Hepatocyte (in vitro differentiated cells): ENCODE data around the gene TCP10L. TPM values are rescaled to one million over a fixed set of nuclear protein-coding genes. Genes with fewer than 3 reads are reported as not detected.
"Not testable (repeated sequence)": the region's sequence is repeated elsewhere in the genome, so short reads cannot be mapped to it uniquely, and the experiment has no call there.

Experiments used
- DNase-seq: peaks from one replicate; pipeline ENCODE4 v3.0.0-alpha.2; 2016; ENCODE audit warnings: low spot score
- H2AFZ ChIP-seq: fragments of 200-600 bp; sonication (generic); 2 replicates; pipeline ENCODE4 v1.6.0; 2016; ENCODE audit warnings: antibody characterized with exemption, mild to moderate bottlenecking
- H3K27ac ChIP-seq: fragments of 200-600 bp; sonication (generic); 2 replicates; pipeline ENCODE4 v1.5.1; 2016; ENCODE audit warnings: mild to moderate bottlenecking
- H3K27me3 ChIP-seq: fragments of 200-600 bp; sonication (generic); 2 replicates; pipeline ENCODE4 v1.6.1; 2016
- H3K36me3 ChIP-seq: fragments of 200-600 bp; sonication (generic); replicated peaks from 2 replicates; pipeline ENCODE4 v1.5.1; 2016; ENCODE audit warnings: low read depth; ENCODE audit not compliant: insufficient read depth
- H3K4me1 ChIP-seq: fragments of 200-600 bp; sonication (generic); 2 replicates; pipeline ENCODE4 v1.5.1; 2016; ENCODE audit warnings: mild to moderate bottlenecking, moderate library complexity; ENCODE audit not compliant: insufficient read depth
- H3K4me2 ChIP-seq: fragments of 200-600 bp; sonication (generic); 2 replicates; pipeline ENCODE4 v1.6.0; 2016
- H3K4me3 ChIP-seq: fragments of 200-600 bp; sonication (generic); 2 replicates; pipeline ENCODE4 v1.5.1; 2016; ENCODE audit warnings: mild to moderate bottlenecking
- H3K79me2 ChIP-seq: fragments of 200-600 bp; sonication (generic); 2 replicates; pipeline ENCODE4 v1.6.0; 2017; ENCODE audit warnings: mild to moderate bottlenecking
- H3K9me2 ChIP-seq: fragments of 200-600 bp; sonication (generic); replicated peaks from 2 replicates; pipeline ENCODE4 v1.6.0; 2017; ENCODE audit warnings: mild to moderate bottlenecking; ENCODE audit not compliant: insufficient read depth
- H3K9me3 ChIP-seq: fragments of 200-600 bp; sonication (generic); 2 replicates; pipeline ENCODE4 v1.5.1; 2016; ENCODE audit warnings: low read depth, mild to moderate bottlenecking
- H4K20me1 ChIP-seq: fragments of 200-600 bp; sonication (generic); 2 replicates; pipeline ENCODE4 v1.6.0; 2016; ENCODE audit warnings: mild to moderate bottlenecking; ENCODE audit not compliant: insufficient read depth, poor library complexity, severe bottlenecking
- CTCF ChIP-seq: fragments of 200-600 bp; sonication (generic); IDR thresholded peaks from 2 replicates; pipeline ENCODE4 v1.5.1; 2016; ENCODE audit warnings: antibody characterized with exemption, mild to moderate bottlenecking; ENCODE audit not compliant: poor library complexity
- EZH2 ChIP-seq: fragments of 200-600 bp; sonication (generic); IDR thresholded peaks from 2 replicates; pipeline ENCODE4 v1.6.1; 2016; ENCODE audit warnings: antibody characterized with exemption, mild to moderate bottlenecking, borderline replicate concordance
- EZH2phosphoT487 ChIP-seq: fragments of 200-600 bp; sonication (generic); IDR thresholded peaks from one replicate; pipeline ENCODE4 v1.6.1; 2018; ENCODE audit warnings: antibody characterized with exemption, mild to moderate bottlenecking, low read depth, moderate library complexity; ENCODE audit not compliant: unreplicated experiment, severe bottlenecking
- WGBS: methylation state at CpG from one replicate; pipeline ENCODE4 v1.1.6; 2016; ENCODE audit warnings: low lambda C conversion rate; ENCODE audit errors: missing lambda C conversion rate; 5-methylcytosine and 5-hydroxymethylcytosine counted together
- polyA plus RNA-seq: library from polyadenylated mRNA; unstranded; fragments of >200 nt; fragmentation: Nextera tagmentation; extraction: Ambion mirVana; gene quantifications from 2 replicates; pipeline ENCODE4 v1.2.1, GENCODE V29; 2016
- total RNA-seq: library from RNA; depleted of rRNA; stranded (reverse); fragments of >200 nt; gene quantifications from 2 replicates; pipeline ENCODE4 v1.2.3, GENCODE V29; 2014

Gene TCP10L
- total and polyA plus RNA-seq, 2 experiments from 2014 or later, result 0.40 to 1.0 TPM

- Histone ChIP-seq H3K4me2 (no peak overlapping the region), H3K9me2 (no peaks in the 10 kb centered on the region), H4K20me1 (no peaks in the 10 kb centered on the region), H2AFZ (no peak overlapping the region), H3K9me3 (no peaks in the 10 kb centered on the region), H3K4me3 (no peak overlapping the region), H3K36me3 (no peaks in the 10 kb centered on the region), H3K79me2 (no peaks in the 10 kb centered on the region), H3K27ac (no peak overlapping the region), H3K4me1 (no peaks in the 10 kb centered on the region), H3K27me3 (no peaks in the 10 kb centered on the region)
- DNase-seq, result no peak
- 93% methylated on average over 4 of the region's 4 CpGs for WGBS
- TF ChIP-seq EZH2phosphoT487, result no peak
- TF ChIP-seq EZH2, result no peak
- no peak for TF ChIP-seq CTCF
These were observed 52.3 kb downstream of the TCP10L start for GRCh38 chr21:32533053-32533452.

GRCh38 chr21:32532636-32533035 is 52.7 kb downstream of the TCP10L start:
- Histone ChIP-seq H3K79me2 (no peaks in the 10 kb centered on the region), H3K9me2 (no peaks in the 10 kb centered on the region), H3K4me2 (no peak overlapping the region), H4K20me1 (no peaks in the 10 kb centered on the region), H3K36me3 (no peaks in the 10 kb centered on the region), H2AFZ (no peak overlapping the region), H3K4me3 (no peak overlapping the region), H3K4me1 (no peaks in the 10 kb centered on the region), H3K27ac (no peak overlapping the region), H3K9me3 (no peaks in the 10 kb centered on the region), H3K27me3 (no peaks in the 10 kb centered on the region)
- 89% methylated on average over 6 of the region's 6 CpGs for WGBS
- no peak for TF ChIP-seq EZH2phosphoT487
- no peak for TF ChIP-seq CTCF
- TF ChIP-seq EZH2, result no peak
- DNase-seq, result no peak

- not testable (repeated sequence) for H3K4me2 ChIP-seq, H2AFZ ChIP-seq, H3K4me3 ChIP-seq, H3K9me2 ChIP-seq, H3K9me3 ChIP-seq, H3K36me3 ChIP-seq, H3K79me2 ChIP-seq, H3K27ac ChIP-seq, H3K4me1 ChIP-seq, H3K27me3 ChIP-seq, H4K20me1 ChIP-seq, DNase-seq
- WGBS, result 80% methylated on average over 3 of the region's 3 CpGs
These were observed 53.8 kb downstream of the TCP10L start for GRCh38 chr21:32531561-32531960.

- not testable (repeated sequence) for H4K20me1 ChIP-seq, DNase-seq
- WGBS, result 95% methylated on average over 7 of the region's 7 CpGs
These were observed 54.5 kb downstream of the TCP10L start for GRCh38 chr21:32530809-32531208.

GRCh38 chr21:32529679-32530078 is 55.6 kb downstream of the TCP10L start:
- no peaks in the 10 kb centered on the region for H3K27me3 ChIP-seq
- H3K36me3 ChIP-seq, result no peaks in the 10 kb centered on the region
- H3K79me2 ChIP-seq, result no peaks in the 10 kb centered on the region
- no peaks in the 10 kb centered on the region for H3K9me3 ChIP-seq
- H3K9me2 ChIP-seq, result no peaks in the 10 kb centered on the region
- H2AFZ ChIP-seq, result no peak overlapping the region
- no peak for TF ChIP-seq EZH2
- TF ChIP-seq EZH2phosphoT487, result no peak
- no peak for TF ChIP-seq CTCF
- no peak overlapping the region for H3K27ac ChIP-seq
- H3K4me1 ChIP-seq, result no peaks in the 10 kb centered on the region
- H3K4me2 ChIP-seq, result no peak overlapping the region
- H4K20me1 ChIP-seq, result no peaks in the 10 kb centered on the region
- H3K4me3 ChIP-seq, result no peak overlapping the region
- WGBS, result 93% methylated on average over 4 of the region's 4 CpGs
- DNase-seq, result no peak

More at GRCh38 chr21:32530809-32531208, 54.5 kb downstream of the TCP10L start:
- not testable (repeated sequence) for H3K4me3 ChIP-seq, H3K4me2 ChIP-seq, H3K4me1 ChIP-seq, H3K79me2 ChIP-seq, H2AFZ ChIP-seq, H3K9me3 ChIP-seq, H3K36me3 ChIP-seq, H3K27ac ChIP-seq, H3K9me2 ChIP-seq, H3K27me3 ChIP-seq
